ENCODE results near the gene PCSK6.

PCSK6 gene

GRCh38 chr15:101486696-101487459 lies 2.6 kb downstream of the PCSK6 start:
- no peaks in the 10 kb centered on the region for H3K4me1 ChIP-seq (ENCODE audit: insufficient read depth, low read length, poor library complexity, severe bottlenecking)
- TF ChIP-seq EZH2phosphoT487 (IDR thresholded peaks at IDR 0.05; ENCODE audit: borderline replicate concordance), result no peak
- TF ChIP-seq CTCF (conservative IDR thresholded peaks at IDR 0.05; ENCODE audit: low read length), result no peak
- no peak overlapping the region for H3K4me2 ChIP-seq (ENCODE audit: low read depth, low read length, poor library complexity, severe bottlenecking)
- no peak overlapping the region for H2AFZ ChIP-seq (ENCODE audit: low read length)
- H3K9ac ChIP-seq (ENCODE audit: low read depth, low read length, poor library complexity, severe bottlenecking), result no peak overlapping the region
- H4K20me1 ChIP-seq (ENCODE audit: insufficient read depth, low read length, poor library complexity, severe bottlenecking), result no peaks in the 10 kb centered on the region
- no peaks in the 10 kb centered on the region for H3K9me2 ChIP-seq (replicated peaks; ENCODE audit: low read depth, low read length)
- no peaks in the 10 kb centered on the region for H3K27me3 ChIP-seq (ENCODE audit: insufficient read depth, low read length, poor library complexity, severe bottlenecking)
- no peaks in the 10 kb centered on the region for H3K9me3 ChIP-seq (ENCODE audit: insufficient read depth, low read depth, low read length)
- no peak overlapping the region for H3K4me3 ChIP-seq (ENCODE audit: low read length, poor library complexity, severe bottlenecking)
- no peaks in the 10 kb centered on the region for H3K79me2 ChIP-seq (ENCODE audit: insufficient read depth, low read length)
- H3K36me3 ChIP-seq (ENCODE audit: insufficient read depth, low read length), result no peaks in the 10 kb centered on the region
- H3F3A ChIP-seq (ENCODE audit: low read depth), result no peaks in the 10 kb centered on the region

- no peaks in the 10 kb centered on the region for H3K79me2 ChIP-seq (ENCODE audit: insufficient read depth, low read length)
- no peaks in the 10 kb centered on the region for H3K27me3 ChIP-seq (ENCODE audit: insufficient read depth, low read length, poor library complexity, severe bottlenecking)
- H3F3A ChIP-seq (ENCODE audit: low read depth), result no peaks in the 10 kb centered on the region
- no peaks in the 10 kb centered on the region for H3K9me2 ChIP-seq (replicated peaks; ENCODE audit: low read depth, low read length)
- no peaks in the 10 kb centered on the region for H4K20me1 ChIP-seq (ENCODE audit: insufficient read depth, low read length, poor library complexity, severe bottlenecking)
- H3K4me3 ChIP-seq (ENCODE audit: low read length, poor library complexity, severe bottlenecking), result no peak overlapping the region
- no peak overlapping the region for H2AFZ ChIP-seq (ENCODE audit: low read length)
- no peak overlapping the region for H3K4me2 ChIP-seq (ENCODE audit: low read depth, low read length, poor library complexity, severe bottlenecking)
- H3K9me3 ChIP-seq (ENCODE audit: insufficient read depth, low read depth, low read length), result no peaks in the 10 kb centered on the region; the same call in 1 of the 2 replicates
- H3K4me1 ChIP-seq (ENCODE audit: insufficient read depth, low read length, poor library complexity, severe bottlenecking), result no peaks in the 10 kb centered on the region
- no peak overlapping the region for H3K9ac ChIP-seq (ENCODE audit: low read depth, low read length, poor library complexity, severe bottlenecking)
- TF ChIP-seq CTCF (conservative IDR thresholded peaks at IDR 0.05; ENCODE audit: low read length), result no peak
- no peak for TF ChIP-seq EZH2phosphoT487 (IDR thresholded peaks at IDR 0.05; ENCODE audit: borderline replicate concordance)
- no peaks in the 10 kb centered on the region for H3K36me3 ChIP-seq (ENCODE audit: insufficient read depth, low read length)
Observed at GRCh38 chr15:101483462-101483861, 6.0 kb downstream of the PCSK6 start.

GRCh38 chr15:101482526-101483371 lies 6.8 kb downstream of the PCSK6 start:
- Histone ChIP-seq H2AFZ (ENCODE audit: low read length) (no peak overlapping the region), H3K4me2 (ENCODE audit: low read depth, low read length, poor library complexity, severe bottlenecking) (no peak overlapping the region), H3K79me2 (ENCODE audit: insufficient read depth, low read length) (no peaks in the 10 kb centered on the region), H3K27me3 (ENCODE audit: insufficient read depth, low read length, poor library complexity, severe bottlenecking) (no peaks in the 10 kb centered on the region), H3K4me3 (ENCODE audit: low read length, poor library complexity, severe bottlenecking) (no peak overlapping the region), H3K36me3 (ENCODE audit: insufficient read depth, low read length) (no peaks in the 10 kb centered on the region), H3F3A (ENCODE audit: low read depth) (no peaks in the 10 kb centered on the region), H3K9me3 (ENCODE audit: insufficient read depth, low read depth, low read length) (no peaks in the 10 kb centered on the region; the same call in 1 of the 2 replicates), H3K9ac (ENCODE audit: low read depth, low read length, poor library complexity, severe bottlenecking) (no peak overlapping the region), H4K20me1 (ENCODE audit: insufficient read depth, low read length, poor library complexity, severe bottlenecking) (no peaks in the 10 kb centered on the region), H3K4me1 (ENCODE audit: insufficient read depth, low read length, poor library complexity, severe bottlenecking) (no peaks in the 10 kb centered on the region), H3K9me2 (replicated peaks; ENCODE audit: low read depth, low read length) (no peaks in the 10 kb centered on the region)
- TF ChIP-seq EZH2phosphoT487 (IDR thresholded peaks at IDR 0.05; ENCODE audit: borderline replicate concordance), result no peak
- TF ChIP-seq CTCF (conservative IDR thresholded peaks at IDR 0.05; ENCODE audit: low read length), result no peak
